GM10248 (cell line): ENCODE data around the gene CAMK1D.

Experiments
- CTCF ChIA-PET: fragments of 300-600 bp; sonication (Branson Sonifier 250); formaldehyde crosslinking; extraction: SDS; loops from one replicate; lab custom pipeline; 2021; ENCODE audit warnings: antibody characterized with exemption; lab: Yijun Ruan, JAX
- POLR2A ChIA-PET: fragments of 350-650 bp; sonication (Branson Sonifier 250); formaldehyde crosslinking; extraction: SDS; loops from one replicate; lab custom pipeline; 2020; ENCODE audit warnings: antibody characterized with exemption; lab: Yijun Ruan, JAX
- DNase-seq: peaks from one replicate; pipeline ENCODE4 v3.0.0; 2012; ENCODE audit errors: extremely low spot score
- TF ChIP-seq, protein P1 (sequence below): IDR thresholded peaks from 2 replicates; pipeline ENCODE4 v1.5.1; 2012; ENCODE audit warnings: mild to moderate bottlenecking, low read depth; ENCODE audit errors: extremely low read depth, missing control alignments, control extremely low read depth

The CAMK1D gene

DNA sequence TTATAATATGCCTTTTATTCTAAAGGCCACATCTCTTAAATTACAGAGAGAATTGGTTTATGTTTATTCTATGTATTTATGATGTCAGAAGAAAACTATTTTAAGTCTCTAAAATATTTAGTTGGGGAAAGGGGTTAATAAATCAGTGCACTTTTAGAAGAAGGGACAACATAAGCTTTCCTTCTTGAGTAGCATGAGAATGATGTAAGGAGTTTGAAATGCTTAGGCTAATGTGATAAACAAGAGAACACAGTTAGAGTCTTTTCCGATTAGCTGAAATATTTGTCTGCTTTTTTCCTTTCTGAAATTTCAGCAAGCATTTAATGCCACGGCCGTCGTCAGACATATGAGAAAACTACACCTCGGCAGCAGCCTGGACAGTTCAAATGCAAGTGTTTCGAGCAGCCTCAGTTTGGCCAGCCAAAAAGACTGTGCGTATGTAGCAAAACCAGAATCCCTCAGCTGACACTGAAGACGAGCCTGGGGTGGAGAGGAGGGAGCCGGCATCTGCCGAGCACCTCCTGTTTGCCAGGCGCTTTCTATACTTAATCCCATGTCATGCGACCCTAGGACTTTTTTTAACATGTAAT lies 476.0 kb downstream of the CAMK1D start:
- TF ChIP-seq, protein P1, sequence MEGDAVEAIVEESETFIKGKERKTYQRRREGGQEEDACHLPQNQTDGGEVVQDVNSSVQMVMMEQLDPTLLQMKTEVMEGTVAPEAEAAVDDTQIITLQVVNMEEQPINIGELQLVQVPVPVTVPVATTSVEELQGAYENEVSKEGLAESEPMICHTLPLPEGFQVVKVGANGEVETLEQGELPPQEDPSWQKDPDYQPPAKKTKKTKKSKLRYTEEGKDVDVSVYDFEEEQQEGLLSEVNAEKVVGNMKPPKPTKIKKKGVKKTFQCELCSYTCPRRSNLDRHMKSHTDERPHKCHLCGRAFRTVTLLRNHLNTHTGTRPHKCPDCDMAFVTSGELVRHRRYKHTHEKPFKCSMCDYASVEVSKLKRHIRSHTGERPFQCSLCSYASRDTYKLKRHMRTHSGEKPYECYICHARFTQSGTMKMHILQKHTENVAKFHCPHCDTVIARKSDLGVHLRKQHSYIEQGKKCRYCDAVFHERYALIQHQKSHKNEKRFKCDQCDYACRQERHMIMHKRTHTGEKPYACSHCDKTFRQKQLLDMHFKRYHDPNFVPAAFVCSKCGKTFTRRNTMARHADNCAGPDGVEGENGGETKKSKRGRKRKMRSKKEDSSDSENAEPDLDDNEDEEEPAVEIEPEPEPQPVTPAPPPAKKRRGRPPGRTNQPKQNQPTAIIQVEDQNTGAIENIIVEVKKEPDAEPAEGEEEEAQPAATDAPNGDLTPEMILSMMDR: no peak
- no peak for DNase-seq
- POLR2A ChIA-PET: no interaction called here
- CTCF ChIA-PET: no interaction called here

DNA sequence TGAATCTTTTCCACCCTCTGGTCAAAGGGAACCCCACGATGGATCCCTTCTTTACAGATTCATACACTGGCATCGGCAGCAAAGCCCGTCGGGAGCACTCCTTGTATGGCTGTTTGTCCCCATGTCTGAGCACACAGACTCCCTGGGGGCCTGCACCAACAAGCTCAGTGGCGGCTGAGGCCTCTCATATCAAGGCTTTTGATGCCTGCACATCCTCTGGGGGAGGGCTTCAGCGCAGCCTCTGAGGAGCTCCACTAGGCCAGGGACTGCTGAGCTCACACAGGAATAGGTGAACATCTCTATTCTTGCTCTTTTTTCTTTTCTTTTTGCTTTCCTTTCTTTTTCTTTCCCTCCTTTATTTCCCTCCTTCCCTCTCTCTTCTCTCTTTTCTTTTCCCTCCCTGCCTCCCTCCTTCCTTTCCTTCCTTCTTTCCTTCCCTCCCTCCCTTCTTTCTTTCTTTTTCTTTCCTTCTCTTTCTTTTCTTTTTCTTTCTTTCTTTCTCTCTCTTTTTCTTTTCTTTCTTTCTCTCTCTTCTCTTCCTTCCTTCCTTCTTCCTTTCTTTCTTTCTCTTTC lies 477.5 kb downstream of the CAMK1D start:
- no peak for DNase-seq
- CTCF ChIA-PET: interaction anchor here (1.2 kb wide), 1 partner anchor 12 kb away, joined by 3 read pairs; no protein-coding TSS in a partner anchor

DNA sequence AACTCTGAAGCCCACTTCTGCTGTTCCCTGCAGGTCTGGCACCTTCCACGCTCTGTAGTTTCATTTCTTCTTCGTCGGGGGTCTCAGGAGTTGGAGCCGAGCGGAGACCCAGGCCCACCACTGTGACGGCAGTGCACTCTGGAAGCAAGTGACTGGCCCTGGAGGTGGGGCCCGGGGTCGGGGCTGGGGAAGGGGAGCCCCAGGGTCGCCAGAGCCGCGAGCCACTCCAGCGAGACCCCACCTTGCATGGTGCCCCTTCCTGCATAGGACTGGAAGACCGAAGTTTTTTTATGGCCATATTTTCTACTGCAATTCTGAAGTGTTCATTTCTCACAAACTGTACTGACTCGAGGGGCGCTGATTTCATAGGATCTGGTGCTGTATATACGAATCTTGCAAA lies 479.4 kb downstream of the CAMK1D start:
- TF ChIP-seq, protein P1: no peak
- ChIA-PET CTCF (no interaction called here), POLR2A (no interaction called here)
- no peak for DNase-seq

More for the DNA sequence above, 477.5 kb downstream of the CAMK1D start:
- POLR2A ChIA-PET: no interaction called here
- TF ChIP-seq, protein P1: no peak

DNA sequence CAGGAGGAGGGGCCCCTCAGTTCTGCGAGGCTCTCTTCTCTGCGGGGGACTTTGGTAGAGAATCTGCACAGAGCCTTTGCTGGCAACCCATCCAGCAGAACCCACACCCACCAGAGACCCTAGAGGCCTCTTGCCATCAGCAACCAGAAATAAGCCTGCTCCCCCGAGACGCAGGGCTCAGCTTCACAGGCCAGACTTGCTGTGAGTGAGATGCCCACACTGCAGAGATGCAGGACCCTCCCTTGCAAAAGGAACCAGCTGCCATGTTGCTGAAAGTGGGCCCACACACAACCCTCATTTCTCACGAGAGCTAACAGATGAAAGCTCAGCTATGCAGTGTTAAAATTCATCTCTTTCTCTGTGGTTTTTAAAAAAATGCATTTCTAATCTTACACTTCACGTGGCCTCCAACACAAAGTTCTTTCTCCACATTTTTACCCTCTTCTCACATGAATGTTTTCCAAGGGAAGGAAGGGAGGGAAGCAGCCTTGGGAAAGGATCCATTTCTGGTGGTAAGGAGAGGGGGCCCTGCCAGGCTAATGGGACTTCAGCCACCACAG lies 480.6 kb downstream of the CAMK1D start:
- CTCF ChIA-PET: interaction anchor here (1.9 kb wide), 1 partner anchor 17 kb away, joined by 4 read pairs; no protein-coding TSS in a partner anchor
- POLR2A ChIA-PET: no interaction called here
- TF ChIP-seq, protein P1: no peak
- DNase-seq: no peak

DNA sequence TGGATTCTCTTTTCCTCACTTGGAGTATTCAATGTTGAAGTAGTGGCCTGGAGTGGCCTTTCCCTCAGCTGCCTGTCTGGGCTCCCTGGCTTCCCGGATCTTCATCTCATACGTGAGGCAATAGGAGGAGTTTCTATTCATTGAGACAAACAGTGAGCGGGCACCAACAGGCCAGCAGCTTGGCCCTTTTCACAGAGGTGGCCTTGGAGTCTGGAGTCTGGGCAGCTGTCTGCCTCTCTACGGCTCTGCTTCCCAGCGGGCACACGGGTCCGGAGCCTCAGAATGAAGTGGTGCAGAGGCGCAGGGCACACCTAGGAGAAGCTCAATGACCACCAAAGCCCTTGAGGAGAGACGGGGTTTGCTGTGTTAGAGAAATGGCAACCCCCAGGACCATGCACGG lies 482.7 kb downstream of the CAMK1D start:
- ChIA-PET CTCF (interaction anchor here (1.4 kb wide), 1 partner anchor 9 kb away, joined by 4 read pairs; no protein-coding TSS in a partner anchor), POLR2A (no interaction called here)
- DNase-seq: no peak
- TF ChIP-seq, protein P1: no peak

DNA sequence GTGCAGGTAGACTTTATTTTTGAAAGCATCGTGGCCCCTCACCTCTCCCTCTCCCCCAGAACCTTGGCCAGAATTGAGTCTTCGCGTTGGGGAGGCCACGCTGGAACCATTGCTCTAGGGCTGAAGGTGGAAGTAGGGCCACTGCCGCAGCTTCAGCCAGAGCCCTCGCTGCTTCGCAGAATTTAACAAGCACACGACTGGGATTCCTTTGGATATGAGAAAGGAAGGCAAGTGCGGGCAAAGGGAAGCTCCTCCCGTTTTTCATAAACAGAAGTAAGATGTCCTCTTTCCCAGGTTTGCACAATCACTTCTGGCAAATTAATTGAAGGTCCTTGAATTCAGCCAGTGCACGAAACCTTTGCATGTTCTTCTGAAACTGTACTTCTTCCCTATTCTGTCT lies 484.1 kb downstream of the CAMK1D start:
- TF ChIP-seq, protein P1: no peak
- DNase-seq: no peak
- ChIA-PET POLR2A (interaction anchor here (0.7 kb wide), 1 partner anchor 26 kb away, joined by 10 read pairs; no protein-coding TSS in a partner anchor), CTCF (interaction anchor here (1.4 kb wide), 1 partner anchor 10 kb away, joined by 4 read pairs; no protein-coding TSS in a partner anchor)
